ENCODE measurements around the gene PHTF1. TPM values are rescaled to one million over a fixed set of nuclear protein-coding genes. Genes with fewer than 3 reads are reported as not detected.

Gene PHTF1
- total RNA-seq, 1 donor from 2014 or later = 23.9 TPM

- no peaks in the 10 kb centered on the region for H3K27me3 Mint-ChIP-seq (ENCODE audit: low read depth)
- H3K27ac Mint-ChIP-seq (ENCODE audit: unreplicated experiment) = no peak overlapping the region
- peaks cover 6% of the 10 kb centered on the region for H3K4me1 Mint-ChIP-seq (ENCODE audit: low read depth)
- H3K36me3 Mint-ChIP-seq (ENCODE audit: low read depth) = peaks cover 11% of the 10 kb centered on the region
- no peak for DNase-seq (ENCODE audit: low spot score)
- no peak overlapping the region for H3K4me3 Mint-ChIP-seq (ENCODE audit: unreplicated experiment)
- H3K9me3 Mint-ChIP-seq (ENCODE audit: low read depth) = no peaks in the 10 kb centered on the region
- no peak for TF ChIP-seq CTCF (IDR thresholded peaks at IDR 0.05)
Observed at GRCh38 chr1:113770031-113770430, 10.7 kb upstream of the PHTF1 start.

DNA sequence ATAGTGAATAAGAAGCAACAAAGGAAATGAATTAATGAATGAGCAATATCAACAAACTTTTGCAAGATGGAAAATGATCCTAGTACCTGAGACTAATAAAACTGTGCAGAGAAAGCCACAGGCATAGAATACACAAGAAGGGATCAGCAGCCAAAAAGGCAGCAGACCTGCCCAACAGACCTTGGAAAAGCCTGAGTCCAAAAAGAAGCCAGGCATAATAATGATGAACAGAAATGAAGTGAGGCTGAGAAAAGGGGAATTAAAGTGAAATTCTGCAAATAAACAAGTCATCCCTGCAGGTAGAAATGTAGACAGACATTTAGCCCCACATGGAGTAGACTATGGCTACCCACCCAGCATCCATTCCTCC is 10.3 kb upstream of the PHTF1 start:
- Mint-ChIP-seq H3K27me3 (ENCODE audit: low read depth) (no peaks in the 10 kb centered on the region), H3K27ac (ENCODE audit: unreplicated experiment) (no peak overlapping the region), H3K4me3 (ENCODE audit: unreplicated experiment) (no peak overlapping the region), H3K4me1 (ENCODE audit: low read depth) (peaks cover 6% of the 10 kb centered on the region), H3K9me3 (ENCODE audit: low read depth) (no peaks in the 10 kb centered on the region), H3K36me3 (ENCODE audit: low read depth) (peaks cover 11% of the 10 kb centered on the region)
- DNase-seq (ENCODE audit: low spot score) = no peak
- no peak for TF ChIP-seq CTCF (IDR thresholded peaks at IDR 0.05)

DNA sequence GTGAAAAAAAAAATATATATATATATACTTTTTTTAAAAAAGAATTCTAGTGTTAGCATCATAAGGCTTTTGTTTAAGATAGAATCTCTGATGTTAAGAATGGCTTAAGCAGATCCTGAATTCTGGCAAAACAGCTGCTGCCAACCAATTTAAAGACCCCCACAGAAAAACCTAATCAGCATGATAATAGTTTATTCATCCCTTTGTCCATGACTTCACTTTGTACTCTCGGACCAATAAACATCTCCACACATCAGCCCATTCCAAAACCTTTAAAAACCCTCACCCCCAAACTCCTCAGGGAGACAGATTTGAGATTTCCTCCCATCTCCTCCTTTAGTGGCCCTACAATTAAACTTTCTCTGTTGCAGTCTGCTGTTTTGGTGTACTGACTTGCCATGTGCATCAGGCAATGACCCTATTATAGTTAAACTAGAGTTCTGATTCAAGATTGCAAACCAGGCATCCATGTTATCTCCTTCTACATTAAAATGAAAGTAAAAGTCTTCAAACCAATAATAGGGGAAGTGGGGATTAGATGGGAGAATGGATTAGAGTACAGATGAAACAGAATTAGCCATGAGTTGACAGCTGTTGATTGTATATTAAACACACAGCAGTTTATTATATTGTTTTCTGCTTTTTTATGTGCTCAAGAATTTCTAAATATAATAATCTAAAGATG is 9.8 kb upstream of the PHTF1 start:
- Mint-ChIP-seq H3K4me1 (ENCODE audit: low read depth) (peaks cover 6% of the 10 kb centered on the region), H3K9me3 (ENCODE audit: low read depth) (no peaks in the 10 kb centered on the region), H3K27me3 (ENCODE audit: low read depth) (no peaks in the 10 kb centered on the region), H3K27ac (ENCODE audit: unreplicated experiment) (no peak overlapping the region), H3K36me3 (ENCODE audit: low read depth) (peaks cover 11% of the 10 kb centered on the region), H3K4me3 (ENCODE audit: unreplicated experiment) (no peak overlapping the region)
- no peak for TF ChIP-seq CTCF (IDR thresholded peaks at IDR 0.05)
- no peak for DNase-seq (ENCODE audit: low spot score)

DNA sequence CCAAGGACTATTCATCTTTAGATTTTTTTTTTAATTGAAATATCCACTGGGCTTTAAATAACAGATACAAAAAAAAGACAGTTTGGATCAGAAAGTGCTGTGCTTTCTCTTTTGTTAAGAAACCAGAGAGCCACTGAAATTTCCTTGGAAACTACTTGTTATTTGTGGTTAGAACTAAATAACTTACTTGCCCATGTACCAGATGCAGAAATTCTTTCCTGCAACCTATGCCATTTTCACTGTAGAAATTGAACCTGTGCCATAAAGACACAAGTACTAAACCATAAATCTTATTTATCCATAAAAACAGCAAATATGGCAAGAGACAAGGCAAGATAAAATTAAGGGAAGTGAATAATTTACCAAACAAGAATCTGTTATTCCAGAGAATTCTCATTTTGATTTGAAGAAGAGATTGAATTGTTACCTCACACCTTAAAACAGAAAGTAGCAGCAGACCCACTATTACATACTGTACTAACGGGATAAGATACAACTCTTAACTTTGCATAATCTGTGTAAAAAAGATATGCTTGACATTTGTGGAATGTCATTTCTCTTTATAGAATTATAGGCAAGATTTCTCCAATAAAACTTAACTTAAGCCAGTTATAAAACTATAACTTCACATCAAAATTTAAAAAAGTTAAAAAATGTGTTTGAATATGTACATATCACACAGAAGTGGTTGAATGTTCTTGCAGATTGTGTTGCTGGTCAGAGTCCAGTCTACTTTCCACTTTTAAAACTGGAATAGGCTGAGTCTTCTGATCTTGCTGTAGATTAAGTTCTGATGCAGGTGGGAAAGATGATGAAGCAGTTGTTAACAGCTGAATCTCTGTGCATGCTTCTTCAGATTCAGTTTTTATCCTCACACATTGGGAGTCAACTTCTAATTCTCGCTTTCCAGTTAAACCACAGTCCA is 6.3 kb upstream of the PHTF1 start:
- H3K9me3 Mint-ChIP-seq (ENCODE audit: low read depth) = no peaks in the 10 kb centered on the region
- H3K27ac Mint-ChIP-seq (ENCODE audit: unreplicated experiment) = no peak overlapping the region
- no peak for TF ChIP-seq CTCF (IDR thresholded peaks at IDR 0.05)
- no peak for DNase-seq (ENCODE audit: low spot score)
- H3K4me1 Mint-ChIP-seq (ENCODE audit: low read depth) = peaks cover 6% of the 10 kb centered on the region
- no peak overlapping the region for H3K4me3 Mint-ChIP-seq (ENCODE audit: unreplicated experiment)
- peaks cover 11% of the 10 kb centered on the region for H3K36me3 Mint-ChIP-seq (ENCODE audit: low read depth)
- no peaks in the 10 kb centered on the region for H3K27me3 Mint-ChIP-seq (ENCODE audit: low read depth)

DNA sequence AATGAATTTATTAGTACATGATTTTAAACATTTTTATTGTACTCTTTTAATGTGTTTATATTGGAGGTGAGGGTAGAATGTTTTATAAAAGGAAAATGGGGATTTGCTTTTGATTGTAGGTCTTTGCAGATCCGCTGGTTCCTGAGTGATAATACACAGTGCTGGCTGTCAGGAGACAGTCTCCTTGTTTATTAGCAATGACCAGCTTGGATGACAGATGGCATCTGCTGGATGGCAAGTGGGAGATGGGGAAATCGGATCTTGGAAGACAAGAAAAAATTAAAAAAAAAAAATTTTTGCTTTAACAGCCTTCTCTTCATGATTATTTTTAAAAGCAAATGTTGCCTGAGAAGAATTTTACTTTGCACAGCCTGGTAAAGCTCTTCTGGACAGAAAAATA is 4.4 kb upstream of the PHTF1 start:
- Mint-ChIP-seq H3K27ac (ENCODE audit: unreplicated experiment) (peak overlapping the region; percentile 49), H3K4me3 (ENCODE audit: unreplicated experiment) (no peak overlapping the region), H3K4me1 (ENCODE audit: low read depth) (peaks cover 12% of the 10 kb centered on the region), H3K9me3 (ENCODE audit: low read depth) (no peaks in the 10 kb centered on the region), H3K36me3 (ENCODE audit: low read depth) (peaks cover 11% of the 10 kb centered on the region), H3K27me3 (ENCODE audit: low read depth) (no peaks in the 10 kb centered on the region)
- no peak for DNase-seq (ENCODE audit: low spot score)
- TF ChIP-seq CTCF (IDR thresholded peaks at IDR 0.05) = no peak

All from chondrocyte (in vitro differentiated cells).